ENCODE data around the gene LRRC8A.

The LRRC8A gene

DNA sequence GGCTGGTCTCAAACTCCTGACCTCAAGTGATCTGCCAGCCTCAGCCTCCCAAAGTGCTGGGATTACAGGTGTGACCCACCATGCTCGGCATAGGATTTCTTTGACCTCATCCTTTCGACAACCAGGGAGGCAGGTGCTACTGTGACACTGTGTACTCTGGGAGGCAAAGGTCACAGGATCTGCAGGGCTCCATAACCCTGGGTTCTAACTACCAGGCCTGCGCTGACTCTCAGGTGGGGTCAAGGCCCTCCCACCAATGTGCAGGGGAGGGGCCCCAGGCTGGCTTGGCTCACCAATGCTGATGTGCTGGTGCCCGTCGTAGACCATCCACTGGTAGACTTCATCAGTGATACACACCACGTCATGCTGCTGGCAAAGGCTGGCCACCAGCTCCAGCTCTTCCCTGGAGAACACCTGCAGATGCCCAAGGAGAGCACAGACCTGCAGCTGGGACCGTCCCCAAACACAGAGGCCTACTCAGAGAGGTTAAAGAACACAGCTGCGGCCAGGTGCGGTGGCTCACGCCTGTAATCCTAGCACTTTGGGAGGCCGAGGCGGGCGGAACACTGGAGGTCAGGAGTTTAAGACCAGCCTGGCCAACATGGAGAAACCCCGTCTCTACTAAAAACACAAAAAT, 45.3 kb upstream of the LRRC8A start:
- Histone ChIP-seq H2BK5ac (ENCODE audit: low read depth, low read length, poor library complexity, severe bottlenecking) (no peak overlapping the region), H3K27me3 (ENCODE audit: control insufficient read depth in 1 of 2, insufficient read depth in 1 of 2, low read length in 2 of 2) (no peaks in the 10 kb centered on the region), H3K79me1 (replicated peaks; ENCODE audit: low read length, poor library complexity, severe bottlenecking) (peaks cover 2% of the 10 kb centered on the region), H3K27ac (ENCODE audit: low read length, poor library complexity, severe bottlenecking) (no peak overlapping the region), H3K4ac (ENCODE audit: low read depth in 1 of 2, low read length in 2 of 2) (no peak overlapping the region), H3K4me1 (ENCODE audit: control insufficient read depth, insufficient read depth, low read depth, low read length) (peaks cover 5% of the 10 kb centered on the region), H2AFZ (ENCODE audit: low read depth, low read length) (no peak overlapping the region), H3K14ac (ENCODE audit: low read length in 2 of 2) (no peak overlapping the region), H3K4me2 (ENCODE audit: low read length, poor library complexity, severe bottlenecking) (no peak overlapping the region), H3K36me3 (ENCODE audit: control insufficient read depth in 1 of 2, insufficient read depth in 2 of 2, low read depth in 1 of 2, low read length in 2 of 2) (peaks cover 24 to 39% of the 10 kb centered on the region in 2 experiments), H2BK15ac (ENCODE audit: low read depth, poor library complexity, severe bottlenecking) (no peak overlapping the region), H3K23ac (ENCODE audit: low read length in 2 of 2) (no peak overlapping the region), H2AK5ac (ENCODE audit: low read length, severe bottlenecking) (no peak overlapping the region), H2BK120ac (ENCODE audit: low read depth, low read length) (no peak overlapping the region), H4K91ac (ENCODE audit: low read length) (no peak overlapping the region), H3K4me3 (ENCODE audit: insufficient read depth in 1 of 2, low read depth in 1 of 2, low read length in 2 of 2) (no peak overlapping the region), H3K9ac (ENCODE audit: low read length) (no peak overlapping the region), H3K18ac (ENCODE audit: low read depth in 1 of 2, low read length in 2 of 2) (no peak overlapping the region), H4K8ac (ENCODE audit: low read length) (no peak overlapping the region), H2BK12ac (ENCODE audit: low read length in 2 of 2) (no peak overlapping the region), H3K9me3 (ENCODE audit: control insufficient read depth, low read length) (no peaks in the 10 kb centered on the region)
- no peak for DNase-seq
- 85% methylated on average over 14 of the region's 14 CpGs for WGBS

DNA sequence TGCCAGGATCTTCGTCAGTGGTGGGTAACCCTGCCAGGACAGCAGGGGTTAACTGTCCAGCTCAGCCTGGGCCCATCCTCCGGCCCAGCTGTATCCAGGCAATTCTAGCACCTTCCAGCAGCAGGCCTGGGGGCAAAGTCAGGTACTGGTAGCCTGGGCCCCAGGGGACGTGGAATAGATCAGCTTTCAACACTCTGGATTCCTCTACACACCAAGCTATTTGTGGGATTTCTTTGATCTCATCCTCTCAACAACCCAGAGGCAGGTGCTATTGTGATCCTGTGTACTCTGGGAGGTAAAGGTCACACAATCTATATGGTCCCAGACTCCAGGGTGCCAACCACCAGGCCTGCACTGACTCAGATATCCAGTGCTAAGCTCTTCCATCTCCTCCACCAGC, 43.6 kb upstream of the LRRC8A start:
- 86% methylated on average over 2 of the region's 3 CpGs for WGBS
- Histone ChIP-seq H3K27ac (ENCODE audit: low read length, poor library complexity, severe bottlenecking) (no peak overlapping the region), H2BK5ac (ENCODE audit: low read depth, low read length, poor library complexity, severe bottlenecking) (no peak overlapping the region), H3K4ac (ENCODE audit: low read depth in 1 of 2, low read length in 2 of 2) (no peak overlapping the region), H3K23ac (ENCODE audit: low read length in 2 of 2) (no peak overlapping the region), H3K9ac (ENCODE audit: low read length) (no peak overlapping the region), H2AK5ac (ENCODE audit: low read length, severe bottlenecking) (no peak overlapping the region), H3K18ac (ENCODE audit: low read depth in 1 of 2, low read length in 2 of 2) (no peak overlapping the region), H2AFZ (ENCODE audit: low read depth, low read length) (no peak overlapping the region), H2BK120ac (ENCODE audit: low read depth, low read length) (no peak overlapping the region), H3K4me1 (ENCODE audit: control insufficient read depth, insufficient read depth, low read depth, low read length) (peaks cover 5% of the 10 kb centered on the region), H2BK12ac (ENCODE audit: low read length in 2 of 2) (no peak overlapping the region), H3K4me2 (ENCODE audit: low read length, poor library complexity, severe bottlenecking) (no peak overlapping the region), H3K79me1 (replicated peaks; ENCODE audit: low read length, poor library complexity, severe bottlenecking) (peaks cover 2% of the 10 kb centered on the region), H4K8ac (ENCODE audit: low read length) (no peak overlapping the region), H3K9me3 (ENCODE audit: control insufficient read depth, low read length) (no peaks in the 10 kb centered on the region), H3K27me3 (ENCODE audit: control insufficient read depth in 1 of 2, insufficient read depth in 1 of 2, low read length in 2 of 2) (no peaks in the 10 kb centered on the region), H4K91ac (ENCODE audit: low read length) (no peak overlapping the region), H3K4me3 (ENCODE audit: insufficient read depth in 1 of 2, low read depth in 1 of 2, low read length in 2 of 2) (no peak overlapping the region), H3K36me3 (ENCODE audit: control insufficient read depth in 1 of 2, insufficient read depth in 2 of 2, low read depth in 1 of 2, low read length in 2 of 2) (peaks cover 24 to 41% of the 10 kb centered on the region in 2 experiments), H2BK15ac (ENCODE audit: low read depth, poor library complexity, severe bottlenecking) (no peak overlapping the region), H3K14ac (ENCODE audit: low read length in 2 of 2) (no peak overlapping the region)
- DNase-seq: no peak

DNA sequence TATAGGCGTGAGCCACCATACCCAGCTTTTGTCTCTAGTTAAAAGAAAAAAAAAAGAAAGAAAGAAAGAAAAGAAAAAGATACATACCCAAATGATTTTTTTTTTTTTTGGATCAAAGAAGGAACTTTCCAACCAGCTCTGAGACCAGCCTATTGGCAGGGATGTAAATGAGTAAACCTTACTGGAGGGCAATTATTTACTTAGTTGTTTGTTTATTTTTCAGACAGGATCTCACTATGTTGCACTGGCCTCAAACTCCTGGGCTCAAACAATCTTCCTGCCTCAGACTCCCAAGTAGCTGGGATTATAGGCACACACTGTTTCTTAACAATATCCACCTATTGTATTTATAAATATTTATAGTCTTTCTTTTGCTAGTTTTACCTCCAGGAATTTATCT, 41.4 kb upstream of the LRRC8A start:
- Histone ChIP-seq H3K4me2 (ENCODE audit: low read length, poor library complexity, severe bottlenecking) (no peak overlapping the region), H3K36me3 (ENCODE audit: control insufficient read depth in 1 of 2, insufficient read depth in 2 of 2, low read depth in 1 of 2, low read length in 2 of 2) (peaks cover 17 to 28% of the 10 kb centered on the region in 2 experiments), H3K14ac (ENCODE audit: low read length in 2 of 2) (no peak overlapping the region), H3K9me3 (ENCODE audit: control insufficient read depth, low read length) (no peaks in the 10 kb centered on the region), H2BK5ac (ENCODE audit: low read depth, low read length, poor library complexity, severe bottlenecking) (no peak overlapping the region), H3K9ac (ENCODE audit: low read length) (no peak overlapping the region), H3K4me3 (ENCODE audit: insufficient read depth in 1 of 2, low read depth in 1 of 2, low read length in 2 of 2) (no peak overlapping the region), H2BK12ac (ENCODE audit: low read length in 2 of 2) (no peak overlapping the region), H3K27ac (ENCODE audit: low read length, poor library complexity, severe bottlenecking) (no peak overlapping the region), H2AFZ (ENCODE audit: low read depth, low read length) (no peak overlapping the region), H3K18ac (ENCODE audit: low read depth in 1 of 2, low read length in 2 of 2) (no peak overlapping the region), H3K4me1 (ENCODE audit: control insufficient read depth, insufficient read depth, low read depth, low read length) (peaks cover 6% of the 10 kb centered on the region), H3K27me3 (ENCODE audit: control insufficient read depth in 1 of 2, insufficient read depth in 1 of 2, low read length in 2 of 2) (no peaks in the 10 kb centered on the region), H2AK5ac (ENCODE audit: low read length, severe bottlenecking) (no peak overlapping the region), H3K4ac (ENCODE audit: low read depth in 1 of 2, low read length in 2 of 2) (no peak overlapping the region), H2BK120ac (ENCODE audit: low read depth, low read length) (no peak overlapping the region), H4K91ac (ENCODE audit: low read length) (no peak overlapping the region), H4K8ac (ENCODE audit: low read length) (no peak overlapping the region), H3K79me1 (replicated peaks; ENCODE audit: low read length, poor library complexity, severe bottlenecking) (peaks cover 3% of the 10 kb centered on the region), H3K23ac (ENCODE audit: low read length in 2 of 2) (no peak overlapping the region), H2BK15ac (ENCODE audit: low read depth, poor library complexity, severe bottlenecking) (no peak overlapping the region)
- DNase-seq: no peak
- no CpG with 5 or more reads among the region's 1 CpG for WGBS

DNA sequence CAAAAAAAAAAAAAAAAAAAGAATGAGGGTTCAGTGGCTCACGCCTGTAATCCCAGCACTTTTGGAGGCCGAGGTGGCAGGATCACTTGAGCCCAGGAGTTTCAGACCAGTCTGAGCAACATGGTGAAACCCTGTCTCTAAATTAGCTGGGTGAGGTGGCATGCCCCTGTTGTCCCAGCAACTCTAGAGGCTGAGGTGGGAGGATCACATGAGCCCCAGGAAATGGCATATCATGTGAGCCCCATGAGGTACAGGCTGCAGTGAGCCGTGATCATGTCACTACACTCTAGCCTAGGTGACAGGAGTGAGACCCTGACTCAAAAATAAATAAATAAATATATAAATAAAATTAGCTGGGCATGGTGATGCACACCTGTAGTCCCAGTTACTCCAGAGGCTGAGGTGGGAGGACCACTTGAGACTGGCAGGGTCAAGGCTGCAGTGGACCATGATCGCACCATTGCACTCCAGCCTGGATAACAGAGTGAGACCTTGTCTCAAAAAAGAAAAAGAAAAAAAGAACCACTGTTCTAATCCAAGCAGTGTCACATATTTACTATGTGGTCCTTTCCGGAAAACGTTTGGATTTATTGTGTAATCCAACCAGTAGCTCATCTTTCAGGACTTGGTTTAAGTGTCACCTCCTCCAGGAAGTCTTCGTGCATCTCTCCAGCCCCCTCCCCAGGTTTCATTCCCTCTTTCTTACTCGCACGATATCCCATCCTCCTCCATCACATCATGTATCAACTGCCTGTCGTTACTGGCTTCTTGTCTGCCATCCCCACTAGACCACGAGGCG, 40.0 kb upstream of the LRRC8A start:
- no peak overlapping the region for H2AFZ ChIP-seq (ENCODE audit: low read depth, low read length)
- no peak overlapping the region for H2AK5ac ChIP-seq (ENCODE audit: low read length, severe bottlenecking)
- no peak overlapping the region for H2BK15ac ChIP-seq (ENCODE audit: low read depth, poor library complexity, severe bottlenecking)
- peaks cover 7% of the 10 kb centered on the region for H3K4me1 ChIP-seq (ENCODE audit: control insufficient read depth, insufficient read depth, low read depth, low read length)
- no peak overlapping the region for H3K4ac ChIP-seq (ENCODE audit: low read depth in 1 of 2, low read length in 2 of 2)
- H3K14ac ChIP-seq (ENCODE audit: low read length in 2 of 2): no peak overlapping the region
- DNase-seq: no peak
- H3K9ac ChIP-seq (ENCODE audit: low read length): no peak overlapping the region
- no peaks in the 10 kb centered on the region for H3K9me3 ChIP-seq (ENCODE audit: control insufficient read depth, low read length)
- no peak overlapping the region for H3K23ac ChIP-seq (ENCODE audit: low read length in 2 of 2)
- no peaks in the 10 kb centered on the region for H3K27me3 ChIP-seq (ENCODE audit: control insufficient read depth in 1 of 2, insufficient read depth in 1 of 2, low read length in 2 of 2)
- H3K79me1 ChIP-seq (replicated peaks; ENCODE audit: low read length, poor library complexity, severe bottlenecking): peaks cover 8% of the 10 kb centered on the region
- no peak overlapping the region for H3K18ac ChIP-seq (ENCODE audit: low read depth in 1 of 2, low read length in 2 of 2)
- H4K91ac ChIP-seq (ENCODE audit: low read length): no peak overlapping the region
- H2BK5ac ChIP-seq (ENCODE audit: low read depth, low read length, poor library complexity, severe bottlenecking): no peak overlapping the region
- WGBS: 94% methylated on average over 11 of the region's 12 CpGs
- no peak overlapping the region for H4K8ac ChIP-seq (ENCODE audit: low read length)
- peaks cover 15 to 22% of the 10 kb centered on the region in 2 experiments for H3K36me3 ChIP-seq (ENCODE audit: control insufficient read depth in 1 of 2, insufficient read depth in 2 of 2, low read depth in 1 of 2, low read length in 2 of 2)
- no peak overlapping the region for H2BK12ac ChIP-seq (ENCODE audit: low read length in 2 of 2)
- no peak overlapping the region for H3K4me3 ChIP-seq (ENCODE audit: insufficient read depth in 1 of 2, low read depth in 1 of 2, low read length in 2 of 2)
- no peak overlapping the region for H3K27ac ChIP-seq (ENCODE audit: low read length, poor library complexity, severe bottlenecking)
- no peak overlapping the region for H3K4me2 ChIP-seq (ENCODE audit: low read length, poor library complexity, severe bottlenecking)
- no peak overlapping the region for H2BK120ac ChIP-seq (ENCODE audit: low read depth, low read length)
